ENCODE measurements around the gene RTN4RL2.
A peak's percentile ranks its signal among the peaks of the same experiment; 100 is the strongest.

GRCh38 chr11:57428643-57429042 is 31.7 kb upstream of the RTN4RL2 start:
- TF ChIP-seq POLR2A (conservative IDR thresholded peaks at IDR 0.05) (no peak), ZNF239 (CRISPR knock-in tag; IDR thresholded peaks at IDR 0.05) (no peak), ARNT (IDR thresholded peaks at IDR 0.05) (no peak), BHLHE40 (IDR thresholded peaks at IDR 0.05; ENCODE audit: low read length) (peak; percentile 77; the same call in 1 of the 2 replicates), RB1 (IDR thresholded peaks at IDR 0.05; ENCODE audit: low read depth) (no peak), EP300 (IDR thresholded peaks at IDR 0.05; ENCODE audit: low read length) (peak; percentile 36; the same call in 1 of the 2 replicates), BRF2 (IDR thresholded peaks at IDR 0.05; ENCODE audit: borderline replicate concordance, insufficient read depth, insufficient read length) (no peak)
- TF ChIP-seq, protein P1, sequence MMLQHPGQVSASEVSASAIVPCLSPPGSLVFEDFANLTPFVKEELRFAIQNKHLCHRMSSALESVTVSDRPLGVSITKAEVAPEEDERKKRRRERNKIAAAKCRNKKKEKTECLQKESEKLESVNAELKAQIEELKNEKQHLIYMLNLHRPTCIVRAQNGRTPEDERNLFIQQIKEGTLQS (IDR thresholded peaks at IDR 0.05), result no peak
- TF ChIP-seq, protein P1 (CRISPR knock-in tag; conservative IDR thresholded peaks at IDR 0.05), result no peak
- TF ChIP-seq, protein P2, sequence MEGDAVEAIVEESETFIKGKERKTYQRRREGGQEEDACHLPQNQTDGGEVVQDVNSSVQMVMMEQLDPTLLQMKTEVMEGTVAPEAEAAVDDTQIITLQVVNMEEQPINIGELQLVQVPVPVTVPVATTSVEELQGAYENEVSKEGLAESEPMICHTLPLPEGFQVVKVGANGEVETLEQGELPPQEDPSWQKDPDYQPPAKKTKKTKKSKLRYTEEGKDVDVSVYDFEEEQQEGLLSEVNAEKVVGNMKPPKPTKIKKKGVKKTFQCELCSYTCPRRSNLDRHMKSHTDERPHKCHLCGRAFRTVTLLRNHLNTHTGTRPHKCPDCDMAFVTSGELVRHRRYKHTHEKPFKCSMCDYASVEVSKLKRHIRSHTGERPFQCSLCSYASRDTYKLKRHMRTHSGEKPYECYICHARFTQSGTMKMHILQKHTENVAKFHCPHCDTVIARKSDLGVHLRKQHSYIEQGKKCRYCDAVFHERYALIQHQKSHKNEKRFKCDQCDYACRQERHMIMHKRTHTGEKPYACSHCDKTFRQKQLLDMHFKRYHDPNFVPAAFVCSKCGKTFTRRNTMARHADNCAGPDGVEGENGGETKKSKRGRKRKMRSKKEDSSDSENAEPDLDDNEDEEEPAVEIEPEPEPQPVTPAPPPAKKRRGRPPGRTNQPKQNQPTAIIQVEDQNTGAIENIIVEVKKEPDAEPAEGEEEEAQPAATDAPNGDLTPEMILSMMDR (IDR thresholded peaks at IDR 0.05 in 2 of 3, conservative IDR thresholded peaks at IDR 0.05 in 1 of 3; ENCODE audit: insufficient read depth in 2 of 3, low read depth in 1 of 3, low read length in 3 of 3), result no peak
